K562 (cell line): ENCODE measurements around the gene ING5. TPM values are rescaled to one million over a fixed set of nuclear protein-coding genes. Genes with fewer than 3 reads are reported as not detected.

Source experiments
- ATAC-seq: fragments of 200-7000 bp; cut with Tn5 transposase; 3 replicates; pipeline ENCODE4 v1.9.1; 2020; ENCODE audit warnings: moderate library complexity
- BruUV-seq: library from RNA; stranded (reverse); fragments of 400-500 nt; replicated peaks from 2 replicates; lab custom pipeline; 2021; lab: Mats Ljungman, UMichigan
- CTCF ChIA-PET: fragments of 300-600 bp; formaldehyde crosslinking; extraction: SDS; loops from one replicate; lab custom pipeline; 2021; ENCODE audit warnings: low intra/inter-chr PET ratio; lab: Yijun Ruan, JAX
- POLR2A ChIA-PET: fragments of 300-600, 350-650 bp; sonication (Branson Sonifier 250); formaldehyde crosslinking; extraction: SDS; loops from one replicate; lab custom pipeline; 2021; ENCODE audit warnings: antibody characterized with exemption, inconsistent platforms; lab: Yijun Ruan, JAX
- DNase-seq, 4 experiments: peaks; one replicate each; pipeline versions ENCODE4 v3.0.0 to v3.0.0-alpha.2; 2011 to 2018; ENCODE audit warnings: low spot score in 3 of 4, mixed read lengths in 3 of 4; ENCODE audit errors: extremely low read depth in 1 of 4
- FAIRE-seq: peaks from 2 replicates; lab custom pipeline; 2011; peaks lifted over from hg19 to GRCh38; lab: Jason Lieb, UNC
- H2AFZ ChIP-seq: 2 replicates; pipeline ENCODE4 v1.6.0; 2011; ENCODE audit warnings: low read depth, low read length, control low read depth, inconsistent platforms
- H3K27ac ChIP-seq: fragments of 200-600 bp; 3 replicates; pipeline ENCODE4 v1.8.0; 2011; ENCODE audit warnings: low read depth, mild to moderate bottlenecking, control low read depth, inconsistent platforms, low read length, moderate library complexity, mixed read lengths; ENCODE audit errors: extremely low read depth
- H3K27me3 ChIP-seq, 2 experiments: fragments of 300-600 bp in 1 of 2; 2 replicates in 1 of 2; 3 replicates in 1 of 2; pipeline versions ENCODE4 v1.6.0 to v1.8.0; 2011; ENCODE audit warnings: inconsistent platforms in 2 of 2, low read length in 2 of 2, mild to moderate bottlenecking in 1 of 2, mixed read lengths in 1 of 2, moderate library complexity in 1 of 2; ENCODE audit not compliant: control insufficient read depth in 2 of 2, insufficient read depth in 2 of 2
- H3K36me3 ChIP-seq: fragments of 300-600 bp; 3 replicates; pipeline ENCODE4 v1.8.0; 2011; ENCODE audit warnings: mild to moderate bottlenecking, low read length, inconsistent platforms; ENCODE audit not compliant: control insufficient read depth, insufficient read depth
- H3K4me1 ChIP-seq, 2 experiments: fragments of 200-600 bp in 1 of 2; replicated peaks in 1 of 2; 2 replicates in 1 of 2; 3 replicates in 1 of 2; pipeline versions ENCODE4 v1.5.1 to v1.8.0; 2011; ENCODE audit warnings: inconsistent platforms in 2 of 2, low read length in 2 of 2, mild to moderate bottlenecking in 1 of 2, mixed read lengths in 1 of 2, moderate library complexity in 1 of 2; ENCODE audit not compliant: control insufficient read depth in 2 of 2, insufficient read depth in 2 of 2
- H3K4me2 ChIP-seq: 2 replicates; pipeline ENCODE4 v1.6.1; 2011; ENCODE audit warnings: low read length, control low read depth, inconsistent platforms, mixed read lengths; ENCODE audit not compliant: insufficient read depth
- H3K4me3 ChIP-seq: fragments of 200-600 bp; sonication (generic), shearing (Covaris generic); 2 replicates; pipeline ENCODE4 v1.5.1; 2016; ENCODE audit warnings: control low read depth, inconsistent platforms
- H3K79me2 ChIP-seq: fragments of 200-600 bp; 3 replicates; pipeline ENCODE4 v1.8.0; 2011; ENCODE audit warnings: low read length, inconsistent platforms; ENCODE audit not compliant: control insufficient read depth, insufficient read depth
- H3K9ac ChIP-seq, 2 experiments: 2 replicates each; pipeline versions ENCODE4 v1.6.0 to v1.6.1; 2011; ENCODE audit warnings: low read depth in 2 of 2, low read length in 2 of 2, control low read depth in 1 of 2, inconsistent platforms in 1 of 2, mild to moderate bottlenecking in 1 of 2, mixed read lengths in 1 of 2; ENCODE audit not compliant: insufficient read depth in 1 of 2
- H3K9me1 ChIP-seq: one replicate; pipeline ENCODE4 v1.6.0; 2011; ENCODE audit warnings: inconsistent platforms, mild to moderate bottlenecking, low read length, moderate library complexity; ENCODE audit not compliant: control insufficient read depth, insufficient read depth
- H3K9me3 ChIP-seq: replicated peaks from 2 replicates; pipeline ENCODE4 v1.5.1; 2011; ENCODE audit warnings: low read depth, low read length, inconsistent platforms; ENCODE audit not compliant: control insufficient read depth, insufficient read depth
- H4K20me1 ChIP-seq: replicated peaks from 2 replicates; pipeline ENCODE4 v1.6.1; 2011; ENCODE audit warnings: low read length, inconsistent platforms, mixed read lengths; ENCODE audit not compliant: control insufficient read depth, insufficient read depth
- CREB3 ChIP-seq: fragments of 450-650 bp; conservative IDR thresholded peaks from 2 replicates; pipeline ENCODE4 v1.6.1; 2016; ENCODE audit warnings: missing genetic modification characterization, low read depth, mild to moderate bottlenecking, missing compliant biosample characterization, moderate library complexity
- FOXK1 ChIP-seq: sonication (generic); formaldehyde crosslinking; IDR thresholded peaks from 2 replicates; pipeline ENCODE4 v1.8.0; 2022; ENCODE audit warnings: missing genetic modification reagents, mild to moderate bottlenecking, borderline replicate concordance
- GATA2 ChIP-seq: sonication (generic); formaldehyde crosslinking; IDR thresholded peaks from 2 replicates; pipeline ENCODE4 v1.4.0; 2020; ENCODE audit warnings: mild to moderate bottlenecking, missing genetic modification reagents
- GMEB1 ChIP-seq: fragments of 250-450 bp; sonication (Bioruptor Pico); IDR thresholded peaks from 2 replicates; pipeline ENCODE4 v1.4.0; 2020; ENCODE audit warnings: mild to moderate bottlenecking
- KAT2B ChIP-seq: IDR thresholded peaks from one replicate; pipeline ENCODE4 v1.6.1; 2012; ENCODE audit warnings: low read depth, mild to moderate bottlenecking, control low read depth, inconsistent platforms, low read length, moderate library complexity
- SMARCE1 ChIP-seq: fragments of 450-650 bp; IDR thresholded peaks from 2 replicates; pipeline ENCODE4 v1.7.1; 2016; ENCODE audit warnings: mild to moderate bottlenecking
- VEZF1 ChIP-seq: fragments of 200-800 bp; sonication (Bioruptor generic); IDR thresholded peaks from 2 replicates; pipeline ENCODE4 v1.6.1; 2017; ENCODE audit warnings: missing genetic modification characterization, missing compliant biosample characterization
- ZBTB5 ChIP-seq: fragments of 450-650 bp; IDR thresholded peaks from 2 replicates; pipeline ENCODE4 v1.6.1; 2017; ENCODE audit warnings: antibody characterized with exemption
- ZNF3 ChIP-seq: fragments of 250-450 bp; sonication (Bioruptor Pico); IDR thresholded peaks from 2 replicates; pipeline ENCODE4 v1.5.0; 2021; ENCODE audit warnings: mild to moderate bottlenecking, moderate library complexity
- ZNF518B ChIP-seq: fragments of 250-450 bp; sonication (Bioruptor Pico); IDR thresholded peaks from 2 replicates; pipeline ENCODE4 v1.5.0; 2021; ENCODE audit warnings: mild to moderate bottlenecking, moderate library complexity
- ZNF79 ChIP-seq: fragments of 250-450 bp; sonication (Bioruptor Pico); IDR thresholded peaks from 2 replicates; pipeline ENCODE4 v1.4.0; 2020; ENCODE audit warnings: low read depth, mild to moderate bottlenecking, moderate library complexity
- WGBS: fragments of 100-300 bp; shearing (Covaris generic); methylation state at CpG from one replicate; pipeline ENCODE4 v1.1.6; 2016; ENCODE audit warnings: low coverage, mixed read lengths; ENCODE audit not compliant: insufficient coverage; ENCODE audit errors: missing lambda C conversion rate; 5-methylcytosine and 5-hydroxymethylcytosine counted together
- in situ Hi-C: fragments of 300-500 bp; cut with MboI; formaldehyde crosslinking; loops from 4 replicates; pipeline ENCODE4 v1.15.0; 2018; ENCODE audit warnings: inconsistent platforms, mixed read lengths
- intact Hi-C: fragments of 100-400 bp; cut with micrococcal nuclease; formaldehyde crosslinking; loops from 2 replicates; pipeline ENCODE4 v1.14.2; 2022
- polyA plus RNA-seq, 8 experiments: library from polyadenylated mRNA; depleted of rRNA in 4 of 8; stranded (reverse) in 5 of 8; unstranded in 3 of 8; fragments of >200 nt; fragmentation: Nextera tagmentation in 2 of 8; fragmentation: Illumina TruSeq in 1 of 8; extraction: Ambion mirVana in 2 of 8; extraction: Trizol in 1 of 8; gene quantifications; 2 replicates each; pipeline versions ENCODE4 v1.2.1 to v1.2.3, GENCODE V29; 2011 to 2014; ENCODE audit warnings: inconsistent platforms in 1 of 8, missing spikeins in 1 of 8
- total RNA-seq, 7 experiments: library from RNA; depleted of rRNA in 6 of 7; stranded (reverse); fragments of >200 nt in 6 of 7; fragmentation: Illumina TruSeq in 2 of 7; extraction: Trizol in 2 of 7; gene quantifications; 2 replicates each; pipeline versions ENCODE4 v1.2.1 to v1.2.3, GENCODE V29; 2011 to 2021; ENCODE audit warnings: low replicate concordance in 1 of 7

Gene ING5
- total and polyA plus RNA-seq, 9 of the 15 experiments (the other 6 are each of a cell fraction or from before 2014, with no cell fraction given): 10.4 to 53.3 (median 27.9) TPM

- peaks cover 16% of the 10 kb centered on the region for H3K79me2 ChIP-seq
- H3K27me3 ChIP-seq: no peaks in the 10 kb centered on the region
- no peak overlapping the region for H3K4me3 ChIP-seq
- BruUV-seq: no TSS peak
- peaks cover 0 to 5% of the 10 kb centered on the region in 2 experiments; a peak in 2 of 5 replicates for H3K4me1 ChIP-seq
- WGBS: 98% methylated on average over 7 of the region's 12 CpGs
- DNase-seq (no peak), FAIRE-seq (no peak), ATAC-seq (no peak)
- H3K9ac ChIP-seq: no peak overlapping the region; a peak in 1 of 4 replicates
- H3K4me2 ChIP-seq: no peak overlapping the region
- ChIA-PET POLR2A (interaction anchor here (0.6 to 1.7 kb wide), 3 partner anchors 13 to 188 kb away, joined by 3 to 4 read pairs (median 4); no protein-coding TSS in a partner anchor), CTCF (no interaction called here)
- no peaks in the 10 kb centered on the region for H4K20me1 ChIP-seq
- no peak overlapping the region for H2AFZ ChIP-seq
- H3K9me1 ChIP-seq: no peaks in the 10 kb centered on the region
- no peak overlapping the region for H3K27ac ChIP-seq
- intact Hi-C loops (no loop called here), in situ Hi-C loops (no loop called here)
- no peaks in the 10 kb centered on the region for H3K9me3 ChIP-seq
- H3K36me3 ChIP-seq: peaks cover 94% of the 10 kb centered on the region
- no peak for TF ChIP-seq ZNF3 (CRISPR knock-in tag)
- no peak for TF ChIP-seq KAT2B
- TF ChIP-seq ZNF79: no peak
- TF ChIP-seq ZBTB5: no peak
- TF ChIP-seq GMEB1: no peak
- no peak for TF ChIP-seq SMARCE1
- no peak for TF ChIP-seq CREB3 (tag)
- no peak for TF ChIP-seq FOXK1 (CRISPR knock-in tag)
- TF ChIP-seq VEZF1 (CRISPR knock-in tag): no peak
- TF ChIP-seq GATA2 (CRISPR knock-in tag): no peak
- no peak for TF ChIP-seq ZNF518B (CRISPR knock-in tag)
Observed at GRCh38 chr2:241680044-241680443, 21.8 kb upstream of the ING5 start.
